ENCODE measurements around the gene MEIS2.

- no peak for TF ChIP-seq POLR2A (IDR thresholded peaks at IDR 0.05; ENCODE audit: low read depth, low read length)
- no peak for TF ChIP-seq EZH2 (IDR thresholded peaks at IDR 0.05; ENCODE audit: borderline replicate concordance, low read depth, low read length, severe bottlenecking)
- no peak for TF ChIP-seq POLR2AphosphoS5 (IDR thresholded peaks at IDR 0.05; ENCODE audit: insufficient read depth, low read depth, low read length)
- no peak for TF ChIP-seq MAX (IDR thresholded peaks at IDR 0.05; ENCODE audit: insufficient read depth, insufficient read length)
- no peak for TF ChIP-seq CTCF (IDR thresholded peaks at IDR 0.05; ENCODE audit: extremely low read depth in 1 of 2, insufficient read depth in 1 of 2, low read depth in 1 of 2, low read length in 2 of 2)
Observed at GRCh38 chr15:37054336-37054735, 46.0 kb downstream of the MEIS2 start.
